SK-N-SH (cell line): ENCODE results near the gene CDK5RAP1. TPM values are rescaled to one million over a fixed set of nuclear protein-coding genes. Genes with fewer than 3 reads are reported as not detected.

Source experiments
- CTCF ChIA-PET: fragments of 300-600, 350-600 bp; formaldehyde crosslinking; extraction: SDS; loops from one replicate; lab custom pipeline; 2021; lab: Yijun Ruan, JAX
- POLR2A ChIA-PET: fragments of 350-600 bp; sonication (Branson Sonifier 250); formaldehyde crosslinking; extraction: SDS; loops from one replicate; lab custom pipeline; 2020; ENCODE audit warnings: antibody characterized with exemption, inconsistent platforms; lab: Yijun Ruan, JAX
- DNase-seq: peaks from one replicate; pipeline ENCODE4 v3.0.0; 2012
- H2AFZ ChIP-seq: fragments of 200-600 bp; sonication (generic); 2 replicates; pipeline ENCODE4 v1.8.1; 2016; ENCODE audit warnings: antibody characterized with exemption, mild to moderate bottlenecking, low read depth
- H3F3A ChIP-seq: fragments of 200-600 bp; sonication (generic); replicated peaks from 2 replicates; pipeline ENCODE3; 2016; ENCODE audit warnings: antibody characterized with exemption, mild to moderate bottlenecking; ENCODE audit not compliant: insufficient read depth
- H3K27ac ChIP-seq, 2 experiments: fragments of 200-500 bp in 1 of 2; fragments of 200-600 bp in 1 of 2; sonication (Bioruptor generic) in 1 of 2; sonication (generic), shearing (Covaris generic) in 1 of 2; 2 replicates each; pipeline versions ENCODE4 v1.5.1 to v1.6.1; 2014 to 2016; ENCODE audit warnings: low read depth in 2 of 2, inconsistent platforms in 1 of 2, low read length in 1 of 2, mild to moderate bottlenecking in 1 of 2, mixed read lengths in 1 of 2
- H3K27me3 ChIP-seq: fragments of 200-600 bp; sonication (generic), shearing (Covaris generic); 2 replicates; pipeline ENCODE4 v1.6.1; 2016; ENCODE audit warnings: mixed run types; ENCODE audit not compliant: insufficient read depth
- H3K36me3 ChIP-seq, 2 experiments: fragments of 200-500 bp in 1 of 2; fragments of 200-600 bp in 1 of 2; sonication (Bioruptor generic) in 1 of 2; sonication (generic) in 1 of 2; replicated peaks in 1 of 2; 2 replicates each; pipeline versions ENCODE3 to v1.5.1; 2014 to 2016; ENCODE audit warnings: low read length in 1 of 2, mild to moderate bottlenecking in 1 of 2; ENCODE audit not compliant: insufficient read depth in 2 of 2, control insufficient read depth in 1 of 2
- H3K4me1 ChIP-seq, 2 experiments: fragments of 200-500 bp in 1 of 2; fragments of 200-600 bp in 1 of 2; sonication (Bioruptor generic) in 1 of 2; sonication (generic), shearing (Covaris generic) in 1 of 2; 2 replicates each; pipeline versions ENCODE4 v1.5.1 to v1.6.1; 2014 to 2016; ENCODE audit warnings: low read depth in 1 of 2, low read length in 1 of 2, mixed run types in 1 of 2; ENCODE audit not compliant: insufficient read depth in 2 of 2, control insufficient read depth in 1 of 2
- H3K4me2 ChIP-seq: fragments of 200-600 bp; sonication (generic), shearing (Covaris generic); 2 replicates; pipeline ENCODE4 v1.6.1; 2017; ENCODE audit warnings: mixed run types
- H3K4me3 ChIP-seq, 2 experiments: fragments of 200-500 bp in 1 of 2; fragments of 200-600 bp in 1 of 2; sonication (Bioruptor generic) in 1 of 2; sonication (generic), shearing (Covaris generic) in 1 of 2; 2 replicates each; pipeline versions ENCODE4 v1.5.1 to v1.8.1; 2014 to 2016; ENCODE audit warnings: low read depth in 2 of 2, inconsistent platforms in 1 of 2, low read length in 1 of 2, mild to moderate bottlenecking in 1 of 2, mixed read lengths in 1 of 2, moderate library complexity in 1 of 2
- H3K79me2 ChIP-seq: fragments of 200-600 bp; sonication (generic); 2 replicates; pipeline ENCODE4 v1.8.1; 2017; ENCODE audit warnings: mild to moderate bottlenecking; ENCODE audit not compliant: insufficient read depth
- H3K9ac ChIP-seq: fragments of 200-600 bp; sonication (generic); 2 replicates; pipeline ENCODE4 v1.6.1; 2017; ENCODE audit warnings: mixed run types
- H3K9me2 ChIP-seq: fragments of 200-600 bp; sonication (generic); 2 replicates; pipeline ENCODE4 v1.6.1; 2017; ENCODE audit warnings: mixed run types
- H3K9me3 ChIP-seq: fragments of 200-600 bp; sonication (generic); 2 replicates; pipeline ENCODE4 v1.6.1; 2017; ENCODE audit warnings: mixed run types, mild to moderate bottlenecking, moderate library complexity
- H4K20me1 ChIP-seq: fragments of 200-600 bp; sonication (generic); 2 replicates; pipeline ENCODE4 v1.6.1; 2017; ENCODE audit warnings: mild to moderate bottlenecking, mixed run types; ENCODE audit not compliant: insufficient read depth
- CTCF ChIP-seq: fragments of 200-600 bp; sonication (generic); IDR thresholded peaks from 2 replicates; pipeline ENCODE4 v1.6.1; 2017; ENCODE audit warnings: antibody characterized with exemption, mild to moderate bottlenecking, moderate library complexity
- ELF1 ChIP-seq: IDR thresholded peaks from 2 replicates; pipeline ENCODE4 v1.4.0; 2012
- EZH2phosphoT487 ChIP-seq: fragments of 200-600 bp; sonication (generic); IDR thresholded peaks from 2 replicates; pipeline ENCODE4 v1.6.1; 2017; ENCODE audit warnings: low read depth, mixed run types, mild to moderate bottlenecking, antibody characterized with exemption, moderate library complexity, borderline replicate concordance
- FOXM1 ChIP-seq: IDR thresholded peaks from 2 replicates; pipeline ENCODE4 v1.4.0; 2012; ENCODE audit warnings: low read depth, mild to moderate bottlenecking
- GABPA ChIP-seq: IDR thresholded peaks from 2 replicates; pipeline ENCODE4 v1.4.0; 2012; ENCODE audit warnings: low read depth, mild to moderate bottlenecking
- JUND ChIP-seq: IDR thresholded peaks from 2 replicates; pipeline ENCODE4 v1.4.0; 2012
- MAX ChIP-seq: IDR thresholded peaks from 2 replicates; pipeline ENCODE4 v1.4.0; 2012; ENCODE audit warnings: low read depth
- MEF2A ChIP-seq: IDR thresholded peaks from 2 replicates; pipeline ENCODE4 v1.4.0; 2012; ENCODE audit warnings: low read depth, borderline replicate concordance
- MXI1 ChIP-seq: IDR thresholded peaks from 2 replicates; pipeline ENCODE4 v1.6.1; 2012; ENCODE audit warnings: mild to moderate bottlenecking, low read depth, low read length, improper control_type of control experiment
- POLR2AphosphoS5 ChIP-seq: IDR thresholded peaks from 2 replicates; pipeline ENCODE4 v1.6.1; 2012; ENCODE audit warnings: low read depth, low read length
- RFX5 ChIP-seq: IDR thresholded peaks from 2 replicates; pipeline ENCODE4 v1.6.1; 2012; ENCODE audit warnings: mild to moderate bottlenecking, improper control_type of control experiment, low read length
- RXRA ChIP-seq: IDR thresholded peaks from 2 replicates; pipeline ENCODE4 v1.4.0; 2012; ENCODE audit warnings: low read depth, mild to moderate bottlenecking, borderline replicate concordance
- USF1 ChIP-seq: IDR thresholded peaks from 2 replicates; pipeline ENCODE4 v1.4.0; 2012; ENCODE audit warnings: low read depth, borderline replicate concordance
- USF2 ChIP-seq: fragments of 150-350 bp; IDR thresholded peaks from 2 replicates; pipeline ENCODE4 v1.6.1; 2017; ENCODE audit warnings: antibody characterized with exemption, low read length, low read depth, borderline replicate concordance
- WGBS: methylation state at CpG from one replicate; pipeline ENCODE4 v1.1.6; 2017; ENCODE audit warnings: low lambda C conversion rate; 5-methylcytosine and 5-hydroxymethylcytosine counted together
- polyA plus RNA-seq, 3 experiments: library from polyadenylated mRNA; depleted of rRNA; stranded (reverse); fragments of >200 nt; gene quantifications; 2 replicates each; pipeline ENCODE4 v1.2.3, GENCODE V29; 2012

The CDK5RAP1 gene
- polyA plus RNA-seq, 1 of the 3 experiments (the other 2 are of a cell fraction): 30.5 TPM

- H3K4me2 ChIP-seq: peak overlapping the region; percentile 92
- H3K27me3 ChIP-seq: no peaks in the 10 kb centered on the region
- H4K20me1 ChIP-seq: no peaks in the 10 kb centered on the region
- peaks cover 4% of the 10 kb centered on the region for H3F3A ChIP-seq
- DNase-seq: no peak
- H3K9ac ChIP-seq: peak overlapping the region; percentile 67
- peak overlapping the region; percentile 70; the same call in 1 of the 2 replicates for H2AFZ ChIP-seq
- H3K36me3 ChIP-seq: no peaks in the 10 kb centered on the region
- WGBS: 12% methylated on average over 13 of the region's 45 CpGs
- H3K27ac ChIP-seq: peak overlapping the region in 1 of 2 experiments; percentile 11; a peak in 1 of 4 replicates
- TF ChIP-seq USF1 (no peak), USF2 (no peak), RFX5 (no peak), MEF2A (no peak), MXI1 (no peak), GABPA (no peak), MAX (no peak), RXRA (no peak), CTCF (no peak), FOXM1 (no peak), POLR2AphosphoS5 (no peak), JUND (no peak), ELF1 (no peak), EZH2phosphoT487 (no peak)
- peaks cover 0 to 13% of the 10 kb centered on the region in 2 experiments; a peak in 1 of 4 replicates for H3K4me1 ChIP-seq
- POLR2A ChIA-PET: interaction anchor here (0.5 to 1.6 kb wide), 7 partner anchors 10 to 225 kb away, joined by 3 to 9 read pairs (median 3); partner anchors contain the start of genes ACTL10 and C20orf144
- CTCF ChIA-PET: interaction anchor here (0.8 to 2.4 kb wide), 7 partner anchors 12 to 225 kb away, joined by 3 to 9 read pairs (median 5); no protein-coding TSS in a partner anchor
- H3K9me2 ChIP-seq: no peaks in the 10 kb centered on the region
- H3K4me3 ChIP-seq: peak overlapping the region; percentile 60 to 79
- H3K9me3 ChIP-seq: no peaks in the 10 kb centered on the region
- H3K79me2 ChIP-seq: no peaks in the 10 kb centered on the region
Measured at GRCh38 chr20:33443006-33443511, 41.7 kb upstream of the CDK5RAP1 start.
